ENCODE measurements around the gene AHNAK2.
A peak's percentile ranks its signal among the peaks of the same experiment; 100 is the strongest.

The AHNAK2 gene

DNA sequence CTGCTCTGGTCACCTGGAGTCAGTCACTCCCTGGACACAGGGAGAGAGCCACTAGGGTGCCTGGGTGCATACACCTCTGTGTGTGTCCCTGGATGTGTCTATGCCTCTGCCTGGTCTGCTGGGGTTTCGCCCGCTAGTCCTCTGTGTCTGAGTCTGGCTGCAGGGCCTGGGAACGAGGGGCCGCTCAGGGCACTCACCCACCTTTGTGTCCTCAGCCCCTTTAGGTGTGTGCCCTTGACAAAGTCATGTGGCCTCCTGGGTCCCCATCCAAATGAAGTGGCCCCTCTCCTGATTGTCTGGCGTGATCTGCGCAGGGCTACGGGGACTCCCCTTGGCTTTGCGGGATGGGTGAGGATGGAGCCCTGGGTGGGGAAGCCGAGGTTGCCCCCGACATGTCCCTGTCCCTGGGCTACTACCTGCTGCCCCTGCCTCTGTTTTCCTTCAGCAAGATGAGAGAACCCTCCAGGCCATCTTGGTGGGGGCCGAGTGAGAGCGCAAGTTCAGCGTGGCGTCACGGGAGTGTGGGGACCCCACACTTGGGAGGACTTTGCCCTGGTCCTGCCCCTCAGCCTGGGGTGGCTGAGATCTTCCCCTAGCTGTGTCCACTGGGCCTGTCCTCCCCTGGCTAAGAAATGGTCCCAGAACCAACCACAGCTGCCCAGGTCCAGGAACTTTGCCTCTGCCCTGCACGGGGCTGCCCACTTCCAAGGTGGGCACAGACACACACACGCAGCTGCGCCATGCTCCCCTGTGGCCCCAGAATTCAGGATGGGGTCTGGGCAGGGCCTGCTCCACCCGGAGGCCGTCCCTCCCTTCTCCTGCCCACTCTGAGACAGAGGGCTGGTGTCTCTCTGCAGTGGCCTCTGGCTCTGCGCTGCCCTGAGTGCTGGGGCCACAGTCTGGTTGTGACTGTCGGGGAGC is 2.7 kb upstream of the AHNAK2 start:
- no peaks in the 10 kb centered on the region for H3K36me3 ChIP-seq (ENCODE audit: control insufficient read depth, insufficient read depth, low read length)
- peaks cover 7% of the 10 kb centered on the region for H3K27me3 ChIP-seq (ENCODE audit: control insufficient read depth, insufficient read depth, low read length)
- H3K9ac ChIP-seq (ENCODE audit: low read length) = no peak overlapping the region
- H3K27ac ChIP-seq (ENCODE audit: low read depth, low read length) = peak overlapping the region; percentile 39
- H3K4me3 ChIP-seq (ENCODE audit: low read length) = no peak overlapping the region
- peaks cover 14% of the 10 kb centered on the region for H3K4me1 ChIP-seq (ENCODE audit: control insufficient read depth, insufficient read depth, low read length)

DNA sequence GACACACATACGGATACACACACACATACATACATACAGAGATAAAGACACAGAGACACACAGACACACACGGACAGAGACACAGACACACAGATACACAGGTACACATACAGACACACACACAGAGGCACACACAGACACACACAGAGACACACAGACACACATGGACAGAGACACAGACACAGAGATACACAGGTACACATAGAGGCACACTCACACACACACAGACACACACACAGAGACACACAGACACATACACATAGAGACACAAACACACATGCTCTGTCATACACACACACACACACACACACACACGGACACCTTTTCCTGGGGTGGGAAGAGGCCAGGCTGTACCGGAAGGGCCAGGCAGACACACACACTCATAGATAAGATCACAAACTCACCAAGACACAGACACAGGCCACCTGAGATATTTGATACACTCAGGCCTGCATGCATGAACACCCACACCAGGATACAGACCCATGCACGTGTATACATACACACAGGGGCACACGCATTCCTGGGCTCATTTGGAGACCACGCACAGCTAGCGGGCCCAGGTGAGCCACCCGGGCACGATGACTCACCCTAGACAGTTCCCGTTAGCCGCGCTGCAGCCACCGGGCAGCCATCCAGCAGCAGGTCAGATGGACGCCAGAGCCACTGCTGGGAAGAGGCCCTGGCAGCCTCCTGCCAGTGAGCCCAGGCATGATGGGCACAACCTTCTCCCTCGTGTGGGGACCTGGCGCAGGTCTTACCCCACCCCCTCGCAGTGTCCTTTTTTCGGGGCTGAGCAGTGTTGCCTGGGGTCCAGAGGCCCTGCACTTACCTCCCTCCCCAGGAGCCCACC is 1.8 kb upstream of the AHNAK2 start:
- Histone ChIP-seq H3K36me3 (ENCODE audit: control insufficient read depth, insufficient read depth, low read length) (no peaks in the 10 kb centered on the region), H3K27me3 (ENCODE audit: control insufficient read depth, insufficient read depth, low read length) (peaks cover 7% of the 10 kb centered on the region), H3K4me1 (ENCODE audit: control insufficient read depth, insufficient read depth, low read length) (peaks cover 22% of the 10 kb centered on the region), H3K4me3 (ENCODE audit: low read length) (no peak overlapping the region), H3K9ac (ENCODE audit: low read length) (no peak overlapping the region), H3K27ac (ENCODE audit: low read depth, low read length) (peak overlapping the region; percentile 39)

DNA sequence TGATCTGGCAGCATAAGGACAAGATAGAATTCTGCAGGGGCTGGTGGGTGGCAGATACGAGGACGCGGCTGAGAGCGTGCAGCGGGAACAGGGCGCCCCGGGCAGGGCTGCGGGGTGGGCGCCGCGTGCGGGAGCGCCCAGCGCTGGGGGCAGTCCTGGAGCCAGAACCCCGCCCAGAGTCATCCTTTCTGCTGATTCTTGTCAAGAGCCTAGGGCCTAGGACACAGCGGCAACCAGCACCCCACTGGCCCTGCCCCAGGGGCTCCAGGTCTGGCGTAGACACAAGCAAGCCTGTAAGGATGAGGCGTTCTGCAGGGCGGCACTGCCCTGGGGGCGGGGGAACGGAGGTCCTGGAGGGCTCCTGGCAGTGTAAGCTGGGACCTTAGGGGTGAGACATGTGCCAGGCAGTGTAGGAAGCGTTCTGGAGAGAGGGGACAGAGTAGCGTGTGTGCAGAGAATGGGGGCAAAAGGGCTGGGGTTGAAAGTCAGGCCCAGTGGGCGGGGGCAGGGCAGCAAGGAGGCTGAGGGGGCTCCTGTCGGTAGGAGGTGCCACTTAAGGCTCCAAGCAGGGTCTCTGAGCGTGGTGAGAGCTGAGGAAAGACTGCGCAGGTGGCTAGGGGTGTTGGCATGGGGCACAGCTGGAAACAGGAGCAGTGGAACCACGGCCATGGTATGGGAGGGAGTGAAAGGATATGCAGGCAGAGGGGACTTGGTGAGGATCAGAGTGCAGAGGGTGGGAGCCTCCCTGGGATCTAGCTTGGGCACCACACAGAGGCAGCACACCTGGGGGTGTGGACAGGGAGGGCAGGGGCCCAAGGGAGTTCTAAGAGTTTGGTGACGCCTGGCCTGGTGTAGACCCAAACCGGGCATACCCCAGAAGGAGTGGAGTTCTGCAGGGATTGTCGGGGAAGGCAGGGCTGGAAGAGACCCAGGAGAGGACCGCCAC is 845 bp upstream of the AHNAK2 start:
- Histone ChIP-seq H3K4me1 (ENCODE audit: control insufficient read depth, insufficient read depth, low read length) (peaks cover 32% of the 10 kb centered on the region), H3K9ac (ENCODE audit: low read length) (no peak overlapping the region), H3K4me3 (ENCODE audit: low read length) (no peak overlapping the region), H3K27ac (ENCODE audit: low read depth, low read length) (peak overlapping the region; percentile 39), H3K27me3 (ENCODE audit: control insufficient read depth, insufficient read depth, low read length) (peaks cover 7% of the 10 kb centered on the region), H3K36me3 (ENCODE audit: control insufficient read depth, insufficient read depth, low read length) (no peaks in the 10 kb centered on the region)

DNA sequence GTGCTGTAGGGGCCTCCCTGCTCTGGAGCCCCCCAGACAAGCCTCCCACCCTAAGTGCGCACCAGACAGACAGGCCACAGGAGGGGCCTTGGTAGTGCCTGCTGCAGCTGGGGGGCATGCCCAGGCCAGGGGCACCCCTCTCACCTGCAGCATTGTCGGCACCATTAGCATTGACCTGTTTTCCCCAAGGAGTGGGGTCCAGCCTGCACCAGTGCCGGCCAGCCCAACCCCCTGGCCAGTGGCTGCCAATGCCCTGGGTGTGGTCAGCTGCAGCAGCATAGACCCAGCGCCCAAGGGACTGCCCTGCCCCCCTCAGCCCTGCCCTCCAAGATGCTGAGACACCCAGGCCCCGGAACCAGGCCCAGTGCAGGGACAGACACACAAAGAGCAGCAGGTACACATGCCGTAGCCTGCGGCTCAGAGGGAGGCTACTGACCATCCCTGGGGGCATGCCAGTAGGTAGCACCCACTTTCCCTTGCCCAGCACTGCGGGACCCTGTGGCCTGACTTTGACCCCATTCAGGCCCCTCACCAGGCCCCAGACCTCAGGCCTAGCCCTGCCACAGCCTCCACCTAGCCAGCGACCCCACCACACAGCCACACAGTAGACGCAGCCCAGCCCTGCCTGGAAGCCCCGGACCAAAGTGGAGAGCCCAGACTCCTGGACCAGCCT is 1.0 kb downstream of the AHNAK2 start:
- H3K9ac ChIP-seq (ENCODE audit: low read length) = no peak overlapping the region
- H3K4me3 ChIP-seq (ENCODE audit: low read length) = peak overlapping the region; percentile 66
- H3K36me3 ChIP-seq (ENCODE audit: control insufficient read depth, insufficient read depth, low read length) = no peaks in the 10 kb centered on the region
- H3K4me1 ChIP-seq (ENCODE audit: control insufficient read depth, insufficient read depth, low read length) = peaks cover 47% of the 10 kb centered on the region
- H3K27me3 ChIP-seq (ENCODE audit: control insufficient read depth, insufficient read depth, low read length) = peaks cover 7% of the 10 kb centered on the region
- H3K27ac ChIP-seq (ENCODE audit: low read depth, low read length) = peak overlapping the region; percentile 32

DNA sequence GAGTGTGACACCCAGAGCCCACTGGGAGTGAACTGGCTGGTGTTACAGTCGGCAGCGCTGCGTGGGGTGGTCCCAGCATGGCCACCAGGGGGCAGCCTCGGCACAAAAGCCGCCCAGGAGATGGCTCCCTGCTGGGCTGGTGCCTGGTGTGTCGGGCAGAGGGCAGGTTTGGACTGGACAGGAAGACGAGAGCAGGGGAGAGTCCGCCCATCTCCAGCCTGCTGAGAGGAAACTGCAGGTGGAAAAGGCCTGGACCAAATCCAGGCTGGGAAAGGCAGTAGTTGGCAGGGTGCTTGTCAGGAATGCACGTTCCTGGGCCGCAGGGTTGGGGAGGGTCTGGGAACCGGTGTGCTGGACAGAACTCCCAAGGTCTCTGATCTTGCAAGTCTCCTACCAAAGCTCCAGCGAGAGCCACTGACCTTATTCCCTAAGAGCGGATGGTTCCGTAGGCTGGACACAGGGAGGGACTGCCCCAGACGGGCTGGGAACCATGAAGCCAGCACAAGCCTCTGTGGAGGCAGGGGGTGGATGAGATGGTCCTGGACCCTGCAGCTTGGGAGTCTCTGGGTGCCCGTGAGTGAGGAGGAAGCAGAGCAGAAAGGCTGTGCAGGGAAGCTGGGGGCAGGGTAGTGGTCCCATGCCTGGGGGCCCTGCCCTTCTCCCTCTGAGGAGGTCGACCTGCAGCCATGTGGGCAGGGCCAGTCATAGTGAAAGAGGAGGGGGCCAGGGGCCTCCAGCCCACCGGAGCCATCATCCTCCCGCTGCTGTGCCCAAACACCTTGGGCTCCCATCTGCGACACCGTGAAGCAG is 1.8 kb downstream of the AHNAK2 start:
- Histone ChIP-seq H3K4me1 (ENCODE audit: control insufficient read depth, insufficient read depth, low read length) (peaks cover 55% of the 10 kb centered on the region), H3K9ac (ENCODE audit: low read length) (no peak overlapping the region)

DNA sequence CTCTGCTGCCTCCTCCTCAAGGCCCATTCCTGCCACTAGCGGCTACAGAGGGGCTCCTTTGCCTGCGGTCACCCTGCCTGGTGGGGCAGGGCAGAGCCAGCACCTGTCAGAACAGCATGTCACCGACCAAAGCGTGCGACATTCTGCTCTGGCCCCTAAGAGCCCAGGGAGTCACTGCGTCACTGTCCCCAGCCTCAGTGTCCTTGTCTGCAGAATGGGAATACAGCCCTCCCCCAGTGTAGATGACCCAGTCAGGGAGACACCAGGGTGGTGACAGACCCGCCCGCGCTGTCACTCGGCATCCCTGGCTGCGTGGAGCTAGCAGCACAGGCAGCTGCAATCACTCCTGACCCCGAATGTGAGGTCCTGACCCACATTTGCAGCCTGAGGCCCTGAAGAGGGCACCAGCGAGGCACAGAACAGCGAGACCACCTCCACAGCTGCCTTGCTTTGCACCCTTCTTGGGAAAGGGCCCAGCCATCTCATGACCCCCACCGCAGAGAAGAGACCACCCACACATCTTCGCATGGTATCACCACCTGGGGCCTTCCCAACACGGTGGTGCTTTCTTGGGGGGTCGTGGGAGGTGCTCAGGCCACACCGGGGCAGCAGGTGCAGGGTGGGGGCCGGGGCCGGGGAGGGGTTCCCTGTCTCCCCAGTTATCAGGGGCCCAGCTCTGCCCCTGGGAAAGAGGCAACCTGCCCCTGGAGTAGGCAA is 2.5 kb downstream of the AHNAK2 start:
- Histone ChIP-seq H3K27ac (ENCODE audit: low read depth, low read length) (peak overlapping the region; percentile 29), H3K9ac (ENCODE audit: low read length) (no peak overlapping the region), H3K4me1 (ENCODE audit: control insufficient read depth, insufficient read depth, low read length) (peaks cover 62% of the 10 kb centered on the region), H3K4me3 (ENCODE audit: low read length) (no peak overlapping the region), H3K27me3 (ENCODE audit: control insufficient read depth, insufficient read depth, low read length) (peaks cover 7% of the 10 kb centered on the region), H3K36me3 (ENCODE audit: control insufficient read depth, insufficient read depth, low read length) (no peaks in the 10 kb centered on the region)

More for the DNA sequence above, 1.8 kb downstream of the AHNAK2 start:
- no peak overlapping the region for H3K27ac ChIP-seq (ENCODE audit: low read depth, low read length)
- H3K4me3 ChIP-seq (ENCODE audit: low read length) = no peak overlapping the region
- H3K27me3 ChIP-seq (ENCODE audit: control insufficient read depth, insufficient read depth, low read length) = peaks cover 7% of the 10 kb centered on the region
- H3K36me3 ChIP-seq (ENCODE audit: control insufficient read depth, insufficient read depth, low read length) = no peaks in the 10 kb centered on the region

DNA sequence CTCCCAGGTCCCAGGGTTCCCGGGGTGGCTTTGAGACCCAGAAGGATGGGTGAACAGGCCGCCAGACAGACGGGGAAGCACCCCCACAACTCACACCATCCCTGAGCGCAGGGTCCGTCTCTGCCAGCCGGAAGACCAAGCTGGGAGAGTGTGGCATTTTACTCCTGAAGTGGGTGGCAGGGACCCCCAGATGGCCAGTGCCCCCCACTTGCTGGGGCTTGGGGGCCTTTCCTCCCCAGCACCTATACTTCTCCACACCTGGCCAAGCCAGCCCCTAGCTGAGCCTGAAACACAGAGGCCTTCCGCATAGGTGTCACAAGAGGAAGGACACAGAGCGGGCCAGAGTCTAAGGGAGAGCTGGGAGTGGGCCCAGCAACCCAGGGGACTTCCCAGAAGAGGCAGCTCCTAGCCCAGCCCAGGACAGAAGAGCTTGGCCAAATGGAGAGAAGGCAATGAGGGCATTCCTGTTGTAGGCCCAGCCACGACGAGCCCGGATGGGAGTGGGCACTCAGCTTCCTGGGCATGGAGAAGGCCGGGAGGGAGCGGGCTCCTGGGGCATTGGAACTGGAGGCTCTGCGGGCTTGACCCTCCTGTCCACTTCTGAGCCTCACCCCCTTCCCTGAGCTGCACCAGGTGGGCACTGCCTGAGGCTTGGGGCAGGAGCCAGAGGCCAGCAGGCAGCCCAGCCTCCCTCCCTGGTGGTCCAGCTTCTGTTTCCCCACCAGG is 3.3 kb downstream of the AHNAK2 start:
- peak overlapping the region; percentile 97 for H3K27ac ChIP-seq (ENCODE audit: low read depth, low read length)
- H3K4me3 ChIP-seq (ENCODE audit: low read length) = no peak overlapping the region
- peaks cover 60% of the 10 kb centered on the region for H3K4me1 ChIP-seq (ENCODE audit: control insufficient read depth, insufficient read depth, low read length)
- H3K27me3 ChIP-seq (ENCODE audit: control insufficient read depth, insufficient read depth, low read length) = peaks cover 7% of the 10 kb centered on the region
- no peak overlapping the region for H3K9ac ChIP-seq (ENCODE audit: low read length)
- no peaks in the 10 kb centered on the region for H3K36me3 ChIP-seq (ENCODE audit: control insufficient read depth, insufficient read depth, low read length)

DNA sequence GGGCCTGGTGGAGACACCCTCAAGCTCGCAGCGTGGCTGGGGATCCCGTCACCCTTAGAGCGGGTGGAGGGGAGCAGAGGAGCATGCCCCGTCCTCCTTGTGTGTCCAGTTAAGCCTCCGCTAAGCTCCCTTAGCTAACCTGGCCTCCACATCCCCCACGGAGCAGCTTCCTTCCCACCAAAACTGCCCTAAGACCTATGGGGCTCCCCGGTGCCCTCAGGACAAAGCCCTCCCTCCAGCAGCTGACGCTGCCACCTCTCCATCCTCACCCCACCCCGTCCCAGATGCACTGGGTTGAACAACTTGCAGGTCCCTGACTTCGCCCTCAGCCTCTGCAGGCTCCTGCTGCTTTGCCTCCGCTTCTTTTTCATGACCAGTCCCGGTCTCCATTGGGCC is 4.0 kb downstream of the AHNAK2 start:
- Histone ChIP-seq H3K9ac (ENCODE audit: low read length) (no peak overlapping the region), H3K4me3 (ENCODE audit: low read length) (no peak overlapping the region), H3K27ac (ENCODE audit: low read depth, low read length) (peak overlapping the region; percentile 97), H3K36me3 (ENCODE audit: control insufficient read depth, insufficient read depth, low read length) (no peaks in the 10 kb centered on the region), H3K4me1 (ENCODE audit: control insufficient read depth, insufficient read depth, low read length) (peaks cover 61% of the 10 kb centered on the region), H3K27me3 (ENCODE audit: control insufficient read depth, insufficient read depth, low read length) (peaks cover 7% of the 10 kb centered on the region)

DNA sequence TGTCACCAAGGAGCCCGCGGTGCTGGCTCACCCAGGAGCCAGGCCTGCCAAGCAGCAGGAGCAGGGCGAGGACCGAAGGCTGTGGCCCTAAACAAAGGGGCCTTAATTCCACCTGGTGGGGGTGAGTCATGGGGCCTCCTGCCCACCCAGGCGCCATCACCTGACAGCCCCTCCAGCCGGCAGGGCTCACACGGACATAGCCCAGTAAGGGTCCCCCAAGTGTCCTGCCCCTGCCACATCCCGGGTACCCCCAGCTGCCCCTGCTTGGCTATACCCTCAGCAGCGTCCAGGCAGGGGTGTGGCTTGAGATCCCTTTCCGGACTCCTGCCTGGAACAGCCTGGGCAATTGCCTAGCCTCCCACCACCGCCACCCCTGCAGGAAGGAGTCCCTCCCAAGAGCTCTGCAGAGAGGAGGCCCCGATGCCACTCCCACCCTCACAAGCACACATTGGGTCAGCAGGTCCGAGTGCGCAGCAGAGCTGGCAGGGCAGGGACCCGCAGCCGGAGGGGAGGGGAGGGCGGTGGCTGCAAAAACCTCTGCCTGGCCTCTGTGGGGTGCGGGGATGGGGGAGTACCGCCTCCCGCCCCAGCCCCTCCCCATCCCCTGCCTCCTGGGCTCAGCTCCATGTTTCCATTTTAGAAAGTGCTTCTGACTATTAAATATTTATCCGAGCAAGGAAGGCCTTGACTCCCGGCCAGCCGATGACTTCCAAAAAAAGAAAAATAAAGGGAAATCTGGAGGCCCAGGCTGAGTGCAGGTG is 4.6 kb downstream of the AHNAK2 start:
- Histone ChIP-seq H3K27ac (ENCODE audit: low read depth, low read length) (peak overlapping the region; percentile 97), H3K4me1 (ENCODE audit: control insufficient read depth, insufficient read depth, low read length) (peaks cover 65% of the 10 kb centered on the region)

DNA sequence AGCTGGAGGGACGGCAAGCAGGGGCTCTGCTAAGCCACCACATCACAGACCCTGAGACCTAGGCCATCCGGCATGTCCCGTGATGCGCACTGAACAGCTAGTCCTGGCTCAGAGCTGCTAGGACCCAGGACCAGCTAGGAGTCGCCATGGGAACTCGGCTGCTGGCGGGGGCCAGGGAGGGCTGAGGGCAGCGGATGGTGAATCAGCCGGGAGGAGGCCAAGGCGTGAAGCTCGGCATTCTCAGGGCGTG is 5.1 kb downstream of the AHNAK2 start:
- Histone ChIP-seq H3K27ac (ENCODE audit: low read depth, low read length) (peak overlapping the region; percentile 97), H3K36me3 (ENCODE audit: control insufficient read depth, insufficient read depth, low read length) (no peaks in the 10 kb centered on the region), H3K27me3 (ENCODE audit: control insufficient read depth, insufficient read depth, low read length) (peaks cover 7% of the 10 kb centered on the region), H3K4me3 (ENCODE audit: low read length) (no peak overlapping the region), H3K4me1 (ENCODE audit: control insufficient read depth, insufficient read depth, low read length) (peaks cover 68% of the 10 kb centered on the region), H3K9ac (ENCODE audit: low read length) (no peak overlapping the region)

More for the DNA sequence above, 4.6 kb downstream of the AHNAK2 start:
- Histone ChIP-seq H3K9ac (ENCODE audit: low read length) (no peak overlapping the region), H3K27me3 (ENCODE audit: control insufficient read depth, insufficient read depth, low read length) (peaks cover 7% of the 10 kb centered on the region), H3K36me3 (ENCODE audit: control insufficient read depth, insufficient read depth, low read length) (no peaks in the 10 kb centered on the region), H3K4me3 (ENCODE audit: low read length) (peak overlapping the region; percentile 19)
